PFSK-1 (cell line): ENCODE measurements around the gene PDGFRB.

Experiments used
- FOXP2 ChIP-seq: optimal IDR thresholded peaks from 2 replicates; pipeline ENCODE3; 2011; ENCODE audit warnings: borderline replicate concordance, control low read depth, inconsistent platforms; ENCODE audit not compliant: insufficient read depth; ENCODE audit errors: extremely low read length, extremely low read depth
- POLR2AphosphoS5 ChIP-seq: IDR thresholded peaks from 2 replicates; pipeline ENCODE4 v1.6.1; 2012; ENCODE audit warnings: low read depth, mild to moderate bottlenecking, control low read depth, low read length, moderate library complexity
- SIN3A ChIP-seq: IDR thresholded peaks from 2 replicates; pipeline ENCODE4 v1.6.1; 2012; ENCODE audit warnings: mild to moderate bottlenecking, low read length, moderate library complexity, borderline replicate concordance; ENCODE audit not compliant: insufficient read depth
- TAF1 ChIP-seq: IDR thresholded peaks from 2 replicates; pipeline ENCODE4 v1.6.1; 2012; ENCODE audit warnings: low read length, control low read depth, borderline replicate concordance; ENCODE audit not compliant: insufficient read depth
- TF ChIP-seq, protein P1 (sequence below), 2 experiments: IDR thresholded peaks; 2 replicates each; pipeline versions ENCODE4 v1.6.1 to v1.8.0; 2011 to 2012; ENCODE audit warnings: low read depth in 2 of 2, low read length in 2 of 2, control low read depth in 1 of 2, inconsistent platforms in 1 of 2, mild to moderate bottlenecking in 1 of 2, moderate library complexity in 1 of 2; ENCODE audit not compliant: insufficient read depth in 1 of 2

The PDGFRB gene

DNA sequence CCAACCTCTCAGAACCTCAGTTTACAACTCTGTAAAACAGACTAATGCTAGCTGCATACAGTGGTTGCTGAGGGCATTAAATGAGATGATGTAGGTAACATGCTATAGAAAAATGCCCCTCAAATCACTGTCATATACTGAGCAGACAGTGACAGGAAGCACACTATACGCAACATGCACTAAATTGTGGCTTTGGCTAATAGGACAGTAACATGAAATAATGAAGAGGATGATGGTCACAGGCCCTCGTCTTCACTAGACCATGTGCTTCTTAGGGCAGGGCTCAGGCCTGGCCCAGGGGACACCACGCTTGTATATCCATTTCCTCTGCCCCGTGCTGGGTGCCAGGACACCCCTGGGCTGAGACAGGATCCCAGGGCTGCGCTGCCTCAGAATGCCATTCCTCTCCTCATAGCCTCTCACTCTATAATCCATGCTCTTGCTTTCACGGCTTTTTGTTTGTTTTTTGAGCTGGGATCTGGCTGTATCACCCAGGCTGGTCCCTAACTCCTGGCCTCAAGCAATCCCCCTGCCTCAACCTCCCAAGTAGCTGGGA lies 88.2 kb downstream of the PDGFRB start:
- TF ChIP-seq, protein P1, sequence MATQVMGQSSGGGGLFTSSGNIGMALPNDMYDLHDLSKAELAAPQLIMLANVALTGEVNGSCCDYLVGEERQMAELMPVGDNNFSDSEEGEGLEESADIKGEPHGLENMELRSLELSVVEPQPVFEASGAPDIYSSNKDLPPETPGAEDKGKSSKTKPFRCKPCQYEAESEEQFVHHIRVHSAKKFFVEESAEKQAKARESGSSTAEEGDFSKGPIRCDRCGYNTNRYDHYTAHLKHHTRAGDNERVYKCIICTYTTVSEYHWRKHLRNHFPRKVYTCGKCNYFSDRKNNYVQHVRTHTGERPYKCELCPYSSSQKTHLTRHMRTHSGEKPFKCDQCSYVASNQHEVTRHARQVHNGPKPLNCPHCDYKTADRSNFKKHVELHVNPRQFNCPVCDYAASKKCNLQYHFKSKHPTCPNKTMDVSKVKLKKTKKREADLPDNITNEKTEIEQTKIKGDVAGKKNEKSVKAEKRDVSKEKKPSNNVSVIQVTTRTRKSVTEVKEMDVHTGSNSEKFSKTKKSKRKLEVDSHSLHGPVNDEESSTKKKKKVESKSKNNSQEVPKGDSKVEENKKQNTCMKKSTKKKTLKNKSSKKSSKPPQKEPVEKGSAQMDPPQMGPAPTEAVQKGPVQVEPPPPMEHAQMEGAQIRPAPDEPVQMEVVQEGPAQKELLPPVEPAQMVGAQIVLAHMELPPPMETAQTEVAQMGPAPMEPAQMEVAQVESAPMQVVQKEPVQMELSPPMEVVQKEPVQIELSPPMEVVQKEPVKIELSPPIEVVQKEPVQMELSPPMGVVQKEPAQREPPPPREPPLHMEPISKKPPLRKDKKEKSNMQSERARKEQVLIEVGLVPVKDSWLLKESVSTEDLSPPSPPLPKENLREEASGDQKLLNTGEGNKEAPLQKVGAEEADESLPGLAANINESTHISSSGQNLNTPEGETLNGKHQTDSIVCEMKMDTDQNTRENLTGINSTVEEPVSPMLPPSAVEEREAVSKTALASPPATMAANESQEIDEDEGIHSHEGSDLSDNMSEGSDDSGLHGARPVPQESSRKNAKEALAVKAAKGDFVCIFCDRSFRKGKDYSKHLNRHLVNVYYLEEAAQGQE (IDR thresholded peaks at IDR 0.05; ENCODE audit: insufficient read depth in 1 of 2, low read depth in 2 of 2, low read length in 2 of 2): no peak
- TF ChIP-seq FOXP2: no peak

DNA sequence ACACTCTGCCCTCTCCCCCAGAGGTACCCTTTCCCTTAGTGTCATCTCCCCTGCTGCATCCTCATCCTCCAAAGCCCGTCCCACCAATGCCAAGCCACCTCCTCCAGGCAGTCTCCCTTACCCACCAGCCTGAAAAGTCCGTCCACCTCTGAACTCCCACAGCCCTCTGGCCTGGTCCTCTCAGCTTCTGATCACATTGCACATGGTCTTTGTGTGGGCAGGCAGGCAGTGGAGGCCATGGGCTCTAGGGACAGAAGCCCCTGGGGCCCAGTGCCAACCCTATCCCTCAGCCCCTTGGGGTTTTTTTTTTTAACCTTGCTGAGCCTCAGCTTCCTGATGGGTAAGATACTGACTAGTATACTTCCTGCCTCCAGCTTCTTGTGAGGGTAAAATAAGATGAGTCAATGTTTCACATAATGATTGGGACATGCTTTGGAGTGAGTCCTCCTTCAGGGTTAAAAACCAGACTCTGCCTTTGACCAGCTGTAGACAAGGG lies 88.7 kb downstream of the PDGFRB start:
- no peak for TF ChIP-seq FOXP2
- TF ChIP-seq POLR2AphosphoS5: no peak
- no peak for TF ChIP-seq SIN3A
- TF ChIP-seq, protein P1 (IDR thresholded peaks at IDR 0.05; ENCODE audit: insufficient read depth in 1 of 2, low read depth in 2 of 2, low read length in 2 of 2): no peak
- no peak for TF ChIP-seq TAF1

DNA sequence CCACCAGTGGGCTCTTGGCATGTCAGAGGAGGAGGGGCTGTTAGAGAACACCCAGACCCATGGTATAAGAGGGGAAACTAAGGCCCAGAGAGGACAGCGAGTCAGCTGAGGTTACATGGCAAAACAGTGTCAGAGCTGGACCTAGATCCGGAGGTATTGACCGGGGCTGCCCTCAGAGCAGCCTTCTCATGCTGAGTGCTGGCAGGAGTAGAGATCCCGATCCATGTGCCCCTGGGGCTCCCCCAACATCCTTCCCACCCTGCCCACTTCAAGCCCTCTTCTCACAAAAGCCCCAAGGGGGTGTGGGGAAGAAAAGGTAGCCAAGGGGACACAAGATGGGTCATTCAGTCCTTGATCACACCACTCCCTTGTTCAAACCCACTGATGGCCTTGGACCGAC lies 89.2 kb downstream of the PDGFRB start:
- no peak for TF ChIP-seq POLR2AphosphoS5
- no peak for TF ChIP-seq SIN3A
- TF ChIP-seq, protein P1 (IDR thresholded peaks at IDR 0.05; ENCODE audit: insufficient read depth in 1 of 2, low read depth in 2 of 2, low read length in 2 of 2): no peak
- no peak for TF ChIP-seq TAF1
- no peak for TF ChIP-seq FOXP2

- TF ChIP-seq FOXP2 (no peak), POLR2AphosphoS5 (no peak), TAF1 (no peak), SIN3A (no peak)
Observed at GRCh38 chr5:150065886-150066285, 89.8 kb downstream of the PDGFRB start.

- TF ChIP-seq POLR2AphosphoS5 (no peak), SIN3A (no peak), TAF1 (no peak), FOXP2 (no peak)
- TF ChIP-seq, protein P1 (IDR thresholded peaks at IDR 0.05; ENCODE audit: insufficient read depth in 1 of 2, low read depth in 2 of 2, low read length in 2 of 2): no peak
Observed at GRCh38 chr5:150065346-150065745, 90.3 kb downstream of the PDGFRB start.
